ENCODE results near the gene DOCK4.

- TF ChIP-seq POLR2A (IDR thresholded peaks at IDR 0.05) (no peak), CTCF (IDR thresholded peaks at IDR 0.05) (no peak)
These were observed 56.5 kb downstream of the DOCK4 start for GRCh38 chr7:112149734-112150133.

Data from testis (tissue), 2 donors.